GM18508 (cell line): Measurements from ENCODE around the gene FAM20C.

Experiments
- ATAC-seq: cut with Tn5 transposase; IDR thresholded peaks from one replicate; pipeline ENCODE4 v1.9.1; 2021; ENCODE audit warnings: moderate number of reproducible peaks; ENCODE audit not compliant: insufficient read depth, unreplicated experiment

FAM20C gene

GRCh38 chr7:298375-298702 is 106.0 kb downstream of the FAM20C start:
- ATAC-seq, result no peak

GRCh38 chr7:298743-299142 is 106.4 kb downstream of the FAM20C start:
- no peak for ATAC-seq

- no peak for ATAC-seq
These were observed 106.8 kb downstream of the FAM20C start for GRCh38 chr7:299169-299568.

GRCh38 chr7:299628-300027 is 107.3 kb downstream of the FAM20C start:
- no peak for ATAC-seq

GRCh38 chr7:300048-300447 is 107.7 kb downstream of the FAM20C start:
- ATAC-seq, result no peak

- ATAC-seq, result no peak
These were observed 108.3 kb downstream of the FAM20C start for GRCh38 chr7:300546-301290.

- ATAC-seq, result no peak
These were observed 109.1 kb downstream of the FAM20C start for GRCh38 chr7:301291-302053.

- ATAC-seq, result no peak
These were observed 110.0 kb downstream of the FAM20C start for GRCh38 chr7:302054-302992.

GRCh38 chr7:303425-303824 is 111.1 kb downstream of the FAM20C start:
- no peak for ATAC-seq

- ATAC-seq, result no peak
These were observed 111.7 kb downstream of the FAM20C start for GRCh38 chr7:303884-304573.

- no peak for ATAC-seq
These were observed 112.4 kb downstream of the FAM20C start for GRCh38 chr7:304574-305409.

- ATAC-seq, result no peak
These were observed 113.2 kb downstream of the FAM20C start for GRCh38 chr7:305410-306151.

GRCh38 chr7:307970-308369 is 115.6 kb downstream of the FAM20C start:
- ATAC-seq, result no peak

- ATAC-seq, result no peak
These were observed 117.3 kb downstream of the FAM20C start for GRCh38 chr7:309586-310228.
